ENCODE data around the gene HCFC2.

GRCh38 chr12:104152685-104153241, 88.4 kb downstream of the HCFC2 start:
- TF ChIP-seq TAF1 (IDR thresholded peaks at IDR 0.05; ENCODE audit: borderline replicate concordance, low read depth, low read length) (no peak), CTCF (IDR thresholded peaks at IDR 0.05) (no peak), REST (IDR thresholded peaks at IDR 0.05; ENCODE audit: low read depth, low read length) (no peak), POLR2AphosphoS5 (IDR thresholded peaks at IDR 0.05; ENCODE audit: low read depth, low read length) (no peak), FOXM1 (IDR thresholded peaks at IDR 0.05; ENCODE audit: low read depth) (no peak), JUND (IDR thresholded peaks at IDR 0.05) (no peak), MXI1 (IDR thresholded peaks at IDR 0.05; ENCODE audit: low read depth, low read length) (no peak), RAD21 (IDR thresholded peaks at IDR 0.05; ENCODE audit: low read length) (no peak), USF2 (IDR thresholded peaks at IDR 0.05; ENCODE audit: borderline replicate concordance, low read depth, low read length) (no peak)
